Glutamatergic neuron (in vitro differentiated cells): ENCODE results near the gene L2HGDH. TPM values are rescaled to one million over a fixed set of nuclear protein-coding genes. Genes with fewer than 3 reads are reported as not detected.
"Not testable (repeated sequence)": the region's sequence is repeated elsewhere in the genome, so short reads cannot be mapped to it uniquely, and the experiment has no call there.

Experiments
- DNase-seq: peaks from one replicate; pipeline ENCODE4 v3.0.0; 2022
- H3K27ac Mint-ChIP-seq: one replicate; pipeline ENCODE4 v1.8.0; 2020; ENCODE audit warnings: mild to moderate bottlenecking, mixed read lengths, inconsistent platforms; ENCODE audit not compliant: unreplicated experiment
- H3K27me3 Mint-ChIP-seq: one replicate; pipeline ENCODE4 v1.8.0; 2020; ENCODE audit warnings: mild to moderate bottlenecking, moderate library complexity, mixed read lengths, inconsistent platforms; ENCODE audit not compliant: unreplicated experiment
- H3K36me3 Mint-ChIP-seq: one replicate; pipeline ENCODE4 v1.8.0; 2020; ENCODE audit warnings: mild to moderate bottlenecking, mixed read lengths, inconsistent platforms; ENCODE audit not compliant: unreplicated experiment
- H3K4me1 Mint-ChIP-seq: one replicate; pipeline ENCODE4 v1.8.0; 2020; ENCODE audit warnings: mild to moderate bottlenecking, low read depth, mixed read lengths, inconsistent platforms; ENCODE audit not compliant: unreplicated experiment
- H3K4me3 Mint-ChIP-seq: one replicate; pipeline ENCODE4 v1.8.0; 2020; ENCODE audit warnings: mild to moderate bottlenecking, mixed read lengths, inconsistent platforms; ENCODE audit not compliant: unreplicated experiment
- H3K9me3 Mint-ChIP-seq: one replicate; pipeline ENCODE4 v1.8.0; 2020; ENCODE audit warnings: mild to moderate bottlenecking, moderate library complexity, mixed read lengths, inconsistent platforms; ENCODE audit not compliant: unreplicated experiment
- total RNA-seq: library from RNA; stranded (reverse); fragmentation: NEBNext Ultra II Directional; extraction: Animal tissue kit (Norgen Biotek cat#: 25700); gene quantifications from one replicate; pipeline ENCODE4 v1.2.1, GENCODE V29; 2021; ENCODE audit not compliant: unreplicated experiment
- TF ChIP-seq, protein P1 (sequence below): fragments of 200-600 bp; sonication (generic); IDR thresholded peaks from one replicate; pipeline ENCODE4 v1.5.0; 2021; ENCODE audit not compliant: partially characterized antibody, unreplicated experiment

L2HGDH gene
- total RNA-seq, 1 donor from 2014 or later, result 6.7 TPM

- DNase-seq, result peak; percentile 50
- Mint-ChIP-seq H3K9me3 (peaks cover 4% of the 10 kb centered on the region), H3K4me1 (peaks cover 10% of the 10 kb centered on the region), H3K4me3 (no peak overlapping the region), H3K27ac (no peak overlapping the region), H3K27me3 (no peaks in the 10 kb centered on the region), H3K36me3 (peaks cover 1% of the 10 kb centered on the region)
- TF ChIP-seq, protein P1, sequence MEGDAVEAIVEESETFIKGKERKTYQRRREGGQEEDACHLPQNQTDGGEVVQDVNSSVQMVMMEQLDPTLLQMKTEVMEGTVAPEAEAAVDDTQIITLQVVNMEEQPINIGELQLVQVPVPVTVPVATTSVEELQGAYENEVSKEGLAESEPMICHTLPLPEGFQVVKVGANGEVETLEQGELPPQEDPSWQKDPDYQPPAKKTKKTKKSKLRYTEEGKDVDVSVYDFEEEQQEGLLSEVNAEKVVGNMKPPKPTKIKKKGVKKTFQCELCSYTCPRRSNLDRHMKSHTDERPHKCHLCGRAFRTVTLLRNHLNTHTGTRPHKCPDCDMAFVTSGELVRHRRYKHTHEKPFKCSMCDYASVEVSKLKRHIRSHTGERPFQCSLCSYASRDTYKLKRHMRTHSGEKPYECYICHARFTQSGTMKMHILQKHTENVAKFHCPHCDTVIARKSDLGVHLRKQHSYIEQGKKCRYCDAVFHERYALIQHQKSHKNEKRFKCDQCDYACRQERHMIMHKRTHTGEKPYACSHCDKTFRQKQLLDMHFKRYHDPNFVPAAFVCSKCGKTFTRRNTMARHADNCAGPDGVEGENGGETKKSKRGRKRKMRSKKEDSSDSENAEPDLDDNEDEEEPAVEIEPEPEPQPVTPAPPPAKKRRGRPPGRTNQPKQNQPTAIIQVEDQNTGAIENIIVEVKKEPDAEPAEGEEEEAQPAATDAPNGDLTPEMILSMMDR, result peak; percentile 65
Observed at GRCh38 chr14:50321009-50321660, 9.1 kb upstream of the L2HGDH start.

DNA sequence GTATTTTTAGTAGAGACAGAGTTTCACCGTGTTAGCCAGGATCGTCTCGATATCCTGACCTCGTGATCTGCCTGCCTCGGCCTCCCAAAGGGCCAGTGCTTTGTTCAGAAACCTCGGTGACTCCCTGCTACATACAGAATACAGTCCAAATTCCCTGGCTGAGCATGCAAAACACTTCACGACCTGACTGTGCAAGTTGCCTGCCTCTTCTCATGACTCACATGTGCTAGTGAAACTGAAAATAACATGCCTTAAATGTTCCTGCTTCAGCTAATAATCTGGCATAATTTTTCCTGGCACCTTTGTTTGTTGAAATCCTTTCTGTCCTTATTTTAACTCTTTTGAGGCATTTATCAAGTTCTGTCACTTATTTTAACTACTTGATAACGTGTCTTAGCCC lies 8.3 kb upstream of the L2HGDH start:
- Mint-ChIP-seq H3K27me3 (no peaks in the 10 kb centered on the region), H3K9me3 (peaks cover 4% of the 10 kb centered on the region), H3K4me3 (no peak overlapping the region), H3K36me3 (peaks cover 6% of the 10 kb centered on the region), H3K27ac (no peak overlapping the region), H3K4me1 (peaks cover 10% of the 10 kb centered on the region)
- TF ChIP-seq, protein P1, result no peak
- DNase-seq, result no peak

GRCh38 chr14:50319721-50320120 lies 7.7 kb upstream of the L2HGDH start:
- H3K9me3 Mint-ChIP-seq, result peaks cover 4% of the 10 kb centered on the region

GRCh38 chr14:50319293-50319692 lies 7.3 kb upstream of the L2HGDH start:
- H3K4me3 Mint-ChIP-seq, result no peak overlapping the region
- no peak for DNase-seq
- H3K36me3 Mint-ChIP-seq, result peaks cover 8% of the 10 kb centered on the region
- no peak overlapping the region for H3K27ac Mint-ChIP-seq
- peaks cover 4% of the 10 kb centered on the region for H3K9me3 Mint-ChIP-seq
- TF ChIP-seq, protein P1, result no peak
- H3K4me1 Mint-ChIP-seq, result peaks cover 10% of the 10 kb centered on the region
- H3K27me3 Mint-ChIP-seq, result no peaks in the 10 kb centered on the region

More at GRCh38 chr14:50319721-50320120, 7.7 kb upstream of the L2HGDH start:
- Mint-ChIP-seq H3K27ac (no peak overlapping the region), H3K4me3 (no peak overlapping the region), H3K27me3 (no peaks in the 10 kb centered on the region), H3K36me3 (peaks cover 6% of the 10 kb centered on the region), H3K4me1 (peaks cover 10% of the 10 kb centered on the region)
- TF ChIP-seq, protein P1, result no peak
- DNase-seq, result no peak

DNA sequence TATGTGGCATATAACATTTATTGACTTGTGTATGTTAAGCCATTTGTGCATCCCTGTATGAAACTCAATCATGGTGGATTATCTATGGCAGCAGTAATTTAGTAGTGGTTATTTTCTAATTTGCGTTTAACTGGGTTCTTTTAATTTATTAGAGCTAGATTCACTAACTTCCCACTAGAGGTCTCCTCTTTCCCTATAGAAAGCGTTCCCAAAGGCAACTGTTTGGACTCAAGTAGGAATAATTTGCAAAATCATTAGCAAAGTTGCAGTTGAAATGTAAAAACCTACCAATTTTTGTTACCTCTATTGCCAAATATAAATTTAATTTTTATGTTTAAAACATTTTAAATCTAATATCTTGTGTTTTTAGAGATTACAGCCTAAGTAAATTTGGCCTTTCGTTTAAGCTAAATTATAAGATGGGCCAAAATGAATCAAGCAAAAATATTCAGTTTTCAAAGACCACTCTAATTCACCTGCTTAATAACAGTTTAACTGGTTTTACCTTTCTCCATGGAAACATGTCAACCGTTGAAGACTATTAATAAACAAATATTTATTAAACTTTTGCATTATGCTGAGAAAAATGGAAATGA lies 6.1 kb upstream of the L2HGDH start:
- Mint-ChIP-seq H3K4me3 (no peak overlapping the region), H3K27me3 (no peaks in the 10 kb centered on the region), H3K9me3 (peaks cover 1% of the 10 kb centered on the region), H3K27ac (no peak overlapping the region), H3K36me3 (peaks cover 17% of the 10 kb centered on the region), H3K4me1 (peaks cover 9% of the 10 kb centered on the region)
- DNase-seq, result no peak
- TF ChIP-seq, protein P1, result peak; percentile 64

GRCh38 chr14:50314098-50314497 lies 2.1 kb upstream of the L2HGDH start:
- not testable (repeated sequence) for H3K9me3 Mint-ChIP-seq, H3K27me3 Mint-ChIP-seq, DNase-seq, H3K27ac Mint-ChIP-seq
- Mint-ChIP-seq H3K4me1 (peaks cover 14% of the 10 kb centered on the region), H3K4me3 (peak overlapping the region; percentile 93), H3K36me3 (peaks cover 17% of the 10 kb centered on the region)
